GM18867 (cell line): ENCODE results near the gene HAPLN2.
"Not testable (repeated sequence)": the region's sequence is repeated elsewhere in the genome, so short reads cannot be mapped to it uniquely, and the experiment has no call there.

Experiments used
- ATAC-seq: cut with Tn5 transposase; IDR thresholded peaks from one replicate; pipeline ENCODE4 v1.9.1; 2021; ENCODE audit warnings: mild to moderate bottlenecking, moderate library complexity; ENCODE audit not compliant: unreplicated experiment

Gene HAPLN2

DNA sequence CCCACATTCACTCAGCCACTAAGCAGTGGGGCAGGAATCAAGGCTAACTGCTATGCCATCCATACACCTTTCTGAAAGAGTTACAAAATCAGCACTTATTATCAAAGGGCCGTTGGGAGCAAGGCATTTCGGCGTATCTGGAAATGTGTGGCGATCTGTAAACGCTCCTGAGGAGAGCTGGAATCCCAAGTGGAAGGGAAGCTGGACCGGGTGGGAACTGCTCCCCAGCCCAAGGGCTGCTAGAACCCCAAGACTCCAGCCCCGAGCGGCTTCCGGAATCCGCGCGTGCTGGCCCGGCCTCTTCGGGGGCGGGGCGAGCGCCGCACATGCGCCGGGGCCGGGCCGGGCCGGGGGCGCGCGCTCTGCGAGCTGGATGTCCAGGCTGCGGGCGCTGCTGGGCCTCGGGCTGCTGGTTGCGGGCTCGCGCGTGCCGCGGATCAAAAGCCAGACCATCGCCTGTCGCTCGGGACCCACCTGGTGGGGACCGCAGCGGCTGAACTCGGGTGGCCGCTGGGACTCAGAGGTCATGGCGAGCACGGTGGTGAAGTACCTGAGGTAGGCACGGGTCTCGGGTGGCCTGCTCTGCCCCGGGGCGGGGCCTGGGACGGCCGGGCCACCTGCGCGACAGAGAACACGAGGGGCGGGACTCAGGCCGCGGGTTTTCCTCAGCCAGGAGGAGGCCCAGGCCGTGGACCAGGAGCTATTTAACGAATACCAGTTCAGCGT lies 27.6 kb upstream of the HAPLN2 start, which contains the start of gene NAXE:
TSS of gene NAXE (plus strand) at position 345 of the 726 bp plus-strand sequence. CDS start at position 374, 29 bp downstream.
- peak; percentile 88 for ATAC-seq

DNA sequence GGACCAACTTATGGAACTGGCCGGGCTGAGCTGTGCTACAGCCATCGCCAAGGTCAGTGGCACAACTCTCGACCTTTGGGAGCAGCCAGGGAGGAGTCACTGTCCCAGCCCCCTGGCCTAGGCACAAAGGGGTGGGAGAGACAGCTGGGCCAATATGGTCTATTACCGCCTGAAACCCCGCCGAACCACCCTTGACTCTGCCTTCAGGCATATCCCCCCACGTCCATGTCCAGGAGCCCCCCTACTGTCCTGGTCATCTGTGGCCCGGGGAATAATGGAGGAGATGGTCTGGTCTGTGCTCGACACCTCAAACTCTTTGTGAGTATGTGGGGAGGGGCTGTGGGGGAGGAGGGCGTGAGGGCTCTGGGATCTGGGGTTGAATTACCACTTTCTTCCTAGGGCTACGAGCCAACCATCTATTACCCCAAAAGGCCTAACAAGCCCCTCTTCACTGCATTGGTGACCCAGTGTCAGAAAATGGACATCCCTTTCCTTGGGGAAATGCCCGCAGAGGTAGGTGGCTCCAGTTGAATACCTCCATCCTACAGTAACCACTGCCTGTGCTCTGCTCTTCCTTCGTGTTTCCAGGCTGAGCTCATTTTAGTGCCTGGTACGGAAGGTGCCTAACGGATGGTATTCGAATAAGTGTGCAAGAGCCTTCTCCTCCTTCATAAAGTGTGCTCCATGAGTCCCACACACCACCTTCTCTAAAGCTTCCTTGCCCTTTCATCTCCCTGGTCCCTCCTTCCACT lies 26.9 kb upstream of the HAPLN2 start:
- no peak for ATAC-seq

DNA sequence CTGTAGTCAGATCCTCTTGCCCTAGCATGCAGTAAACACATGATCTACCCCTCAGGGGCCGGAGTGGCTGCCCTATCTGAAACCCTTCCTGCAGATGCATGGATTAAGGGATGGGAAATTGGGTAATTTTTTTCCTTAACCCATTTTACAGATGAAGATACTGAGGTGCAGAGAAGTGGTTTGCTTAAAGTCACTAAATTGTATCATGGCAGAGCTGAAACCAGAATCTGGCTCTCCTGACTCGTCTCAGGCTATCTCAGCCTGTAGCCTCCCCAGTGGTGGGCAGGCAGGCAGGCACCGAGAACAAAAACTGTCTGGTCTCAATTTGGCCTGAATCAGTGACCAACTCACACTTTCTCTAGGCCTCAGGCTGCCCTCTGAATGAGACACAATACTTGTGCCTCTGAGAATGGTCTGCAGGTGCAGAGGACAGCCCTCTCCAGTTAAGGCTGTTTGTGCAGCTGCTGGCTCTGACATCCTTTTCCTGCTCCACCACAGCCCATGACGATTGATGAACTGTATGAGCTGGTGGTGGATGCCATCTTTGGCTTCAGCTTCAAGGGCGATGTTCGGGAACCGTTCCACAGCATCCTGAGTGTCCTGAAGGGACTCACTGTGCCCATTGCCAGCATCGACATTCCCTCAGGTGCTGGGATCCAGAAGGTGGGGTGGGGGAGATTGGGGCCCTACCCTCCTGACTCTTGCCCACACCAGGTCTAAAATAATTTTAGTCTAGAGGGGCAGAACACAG lies 26.1 kb upstream of the HAPLN2 start:
- ATAC-seq = no peak

DNA sequence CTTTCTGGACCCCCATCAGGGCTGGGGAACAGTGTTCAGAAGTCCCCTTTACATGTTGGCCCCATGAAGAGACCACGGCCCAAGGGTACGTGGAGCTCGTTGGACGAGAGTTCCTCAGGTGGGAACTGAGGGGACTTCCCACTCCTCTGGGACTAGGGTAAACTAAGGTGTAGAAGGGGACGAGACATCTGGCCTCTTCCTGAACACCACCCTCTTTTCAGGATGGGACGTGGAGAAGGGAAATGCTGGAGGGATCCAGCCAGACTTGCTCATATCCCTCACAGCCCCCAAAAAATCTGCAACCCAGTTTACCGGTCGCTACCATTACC lies 25.6 kb upstream of the HAPLN2 start:
- no peak for ATAC-seq

DNA sequence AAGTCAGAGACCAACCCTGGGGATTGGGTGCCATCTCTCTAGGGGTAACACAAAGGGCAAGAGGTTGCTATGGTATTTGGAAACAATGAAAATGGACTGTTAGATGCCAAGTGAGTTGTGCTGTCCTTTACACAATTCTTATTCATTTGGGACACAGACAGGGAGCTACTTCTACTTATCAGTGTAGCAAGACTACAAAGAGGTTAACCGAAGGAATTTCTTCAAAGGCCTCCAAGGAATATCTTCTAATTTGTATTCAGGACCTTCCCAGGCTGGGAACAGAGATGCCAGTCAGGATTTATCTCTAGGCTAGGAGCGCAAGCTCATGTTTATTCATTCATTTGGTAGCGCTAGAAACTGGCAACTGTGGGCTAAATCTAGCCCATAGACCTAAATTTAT lies 25.0 kb upstream of the HAPLN2 start:
- ATAC-seq = no peak

DNA sequence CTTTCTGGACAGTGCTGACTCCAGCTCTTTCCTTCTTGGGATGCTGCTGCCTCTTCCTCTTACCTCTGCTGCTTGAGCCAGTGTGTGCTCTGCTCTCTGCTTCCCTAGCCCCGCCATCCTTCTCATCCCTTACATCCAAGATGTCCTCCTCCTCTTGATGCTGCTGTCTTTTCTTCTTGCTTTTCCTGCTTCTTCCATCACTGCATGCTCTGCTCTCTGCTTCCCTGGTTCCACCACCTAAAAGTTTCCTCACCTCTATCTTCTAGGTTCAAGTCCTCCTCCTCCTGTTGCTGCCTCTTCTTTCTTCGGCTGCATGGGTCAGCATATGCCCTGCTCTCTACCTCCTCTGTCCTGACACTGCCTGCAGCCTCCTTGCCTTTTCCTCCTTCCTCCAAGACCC lies 24.2 kb upstream of the HAPLN2 start:
- ATAC-seq = no peak

DNA sequence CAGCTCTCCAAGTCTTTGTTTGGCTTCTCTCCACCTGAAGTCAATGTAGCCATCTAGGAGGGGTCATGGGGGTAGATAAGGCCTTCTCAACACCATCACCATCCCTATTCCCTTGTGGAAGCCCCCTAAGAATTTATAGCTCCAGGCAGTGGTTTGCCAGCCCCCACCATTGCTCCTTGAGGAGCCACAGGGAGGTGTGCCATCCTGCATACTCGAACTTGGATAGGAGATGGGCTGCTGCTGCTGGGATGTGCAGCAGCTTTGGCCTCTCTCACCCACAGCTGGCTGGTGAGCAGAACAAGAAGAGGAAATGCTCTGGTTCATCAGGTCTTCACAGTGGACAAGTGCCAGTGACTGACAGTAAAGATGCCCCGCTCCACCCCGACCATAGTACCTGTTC lies 22.8 kb upstream of the HAPLN2 start:
- no peak for ATAC-seq

DNA sequence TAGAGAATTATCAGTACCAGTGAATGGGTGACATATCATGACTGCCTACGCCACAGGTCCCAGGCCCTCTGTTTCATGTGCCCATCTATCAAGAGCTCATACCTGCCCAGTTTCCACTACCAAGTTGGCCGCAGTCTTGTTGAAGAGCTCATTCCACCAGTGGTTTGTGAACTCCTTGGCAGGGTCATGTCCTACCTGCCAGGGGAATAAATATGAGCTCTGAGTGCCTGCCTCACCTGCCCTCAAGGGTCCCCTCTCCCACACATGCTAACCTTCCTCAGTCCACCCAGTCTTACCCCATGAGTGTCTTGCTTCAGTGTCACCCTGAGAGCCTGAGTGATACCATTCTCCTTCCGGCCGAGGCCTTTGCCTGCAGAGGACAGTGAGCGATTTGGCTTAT lies 21.1 kb upstream of the HAPLN2 start:
- no peak for ATAC-seq

DNA sequence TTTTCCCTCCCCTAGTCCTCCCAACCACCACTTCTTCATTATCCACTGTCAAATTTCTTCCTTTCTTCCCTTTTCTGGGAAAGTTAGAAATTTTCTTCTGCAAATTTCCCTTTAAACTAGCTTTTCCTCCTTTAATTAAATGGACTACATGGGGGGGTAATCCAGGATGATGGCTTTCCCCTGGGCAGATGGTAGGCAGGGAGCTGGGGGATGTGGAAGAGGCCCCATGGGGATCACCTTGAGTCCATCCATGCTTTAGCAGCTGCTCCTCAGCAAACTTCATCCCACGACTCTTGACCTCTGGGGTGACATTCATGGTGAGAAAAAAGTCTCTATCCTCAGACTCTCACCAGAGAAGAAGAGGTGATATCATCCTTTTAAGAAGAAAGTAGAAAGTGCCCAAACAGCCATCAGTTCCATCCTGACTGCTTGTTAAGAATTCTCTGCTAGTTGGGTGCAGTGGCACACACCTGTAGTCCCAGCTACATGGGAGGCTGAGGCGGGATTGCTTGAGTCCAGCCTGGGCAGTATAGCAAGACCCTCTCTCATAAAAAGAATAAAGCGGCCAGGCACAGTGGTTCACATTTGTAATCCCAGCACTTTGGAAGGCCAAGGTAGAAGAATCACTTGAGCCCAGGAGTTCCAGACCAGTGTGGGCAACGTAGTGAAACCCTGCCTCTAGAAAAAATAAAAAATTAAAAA lies 20.3 kb upstream of the HAPLN2 start:
- no peak for ATAC-seq

DNA sequence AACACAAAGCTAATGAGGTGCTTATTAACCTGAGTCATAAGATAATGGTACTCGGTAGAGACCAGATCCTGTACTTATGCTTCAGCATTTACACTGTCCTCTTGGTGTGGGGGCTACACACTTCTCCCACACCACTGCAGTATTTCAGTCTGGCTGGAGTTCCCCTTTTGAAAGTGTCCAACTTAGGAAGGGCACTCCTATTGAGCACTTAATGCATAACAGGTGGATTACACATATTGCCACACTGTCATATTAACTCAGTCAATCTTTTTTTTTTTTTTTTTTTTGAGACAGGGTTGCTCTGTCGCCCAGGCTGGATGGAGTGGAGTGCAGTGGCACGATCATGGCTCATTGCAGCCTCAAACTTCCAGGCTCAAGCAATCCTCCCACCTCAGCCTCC lies 19.4 kb upstream of the HAPLN2 start:
- ATAC-seq = no peak

DNA sequence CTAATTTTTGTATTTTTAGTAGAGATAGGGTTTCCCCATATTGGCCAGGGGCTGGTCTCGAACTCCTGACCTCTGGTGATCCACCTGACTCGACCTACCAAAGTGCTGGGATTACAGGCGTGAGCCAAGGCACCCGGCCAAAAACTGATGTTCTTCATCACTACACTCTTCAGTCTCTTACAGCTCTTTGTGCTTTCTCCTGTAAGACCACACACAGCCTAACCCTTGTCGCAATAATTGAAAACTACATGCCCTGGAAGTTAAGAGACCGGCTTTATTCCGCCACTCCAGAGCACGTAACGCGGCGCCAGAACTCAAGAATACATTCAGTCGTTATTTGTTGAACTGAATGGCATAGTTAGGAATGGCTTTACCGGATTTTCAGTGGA lies 18.5 kb upstream of the HAPLN2 start:
- ATAC-seq = no peak

DNA sequence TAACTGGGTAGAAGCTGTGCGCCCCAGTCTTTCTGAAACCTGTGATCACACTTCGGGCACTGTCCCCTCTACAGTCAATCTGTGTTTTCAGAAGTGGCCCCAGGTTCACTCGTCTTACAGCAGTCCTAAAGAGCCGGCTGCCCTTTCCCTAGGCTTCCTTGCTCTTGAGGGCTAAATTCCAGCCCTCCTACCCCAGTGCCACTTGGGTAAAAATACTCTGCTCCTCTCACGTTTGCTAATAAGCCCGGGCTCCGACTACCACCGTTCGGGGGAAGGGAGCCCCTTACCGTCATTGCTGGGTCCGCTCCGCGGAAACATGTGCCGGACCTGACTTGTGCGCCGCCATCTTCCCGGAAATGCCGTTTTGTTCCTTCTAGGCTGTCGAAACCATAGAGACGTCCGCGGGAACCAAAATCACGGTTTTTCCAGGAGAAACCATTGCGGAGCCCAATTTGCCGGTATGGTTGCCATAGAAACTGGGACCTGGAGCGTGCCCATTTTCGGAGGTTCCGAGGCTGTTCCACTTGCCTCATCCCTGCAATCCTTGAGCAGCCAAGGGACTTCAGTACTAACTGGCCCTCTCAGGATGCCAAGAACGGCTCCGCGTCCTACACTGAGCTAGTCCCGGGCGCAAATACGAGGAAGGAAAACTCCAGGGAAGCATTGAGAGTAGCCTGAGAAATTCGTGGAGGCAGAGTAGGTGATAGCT lies 17.9 kb upstream of the HAPLN2 start, which contains the start of gene GPATCH4:
TSS of gene GPATCH4 (minus strand) at position 358 of the 709 bp plus-strand sequence.
- ATAC-seq = peak; percentile 67

DNA sequence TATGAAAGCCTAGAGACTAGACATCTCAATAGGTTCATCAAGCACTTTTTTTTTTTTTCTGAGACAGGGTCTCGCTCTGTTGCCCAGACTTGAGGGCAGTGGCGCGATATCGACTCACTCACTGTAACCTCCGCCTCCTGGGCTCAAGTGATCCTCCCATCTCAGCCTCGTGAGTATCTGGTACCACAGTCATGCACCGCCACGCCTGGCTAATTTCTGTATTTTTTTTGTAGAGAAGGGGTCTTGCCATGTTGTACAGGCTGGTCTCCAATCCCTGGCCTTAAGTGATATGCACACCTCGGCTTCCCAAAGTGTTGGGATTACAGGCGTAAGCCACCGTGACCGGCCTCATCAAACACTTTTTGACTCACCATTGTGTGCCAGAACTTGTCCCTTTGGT lies 17.3 kb upstream of the HAPLN2 start:
- peak; percentile 29 for ATAC-seq

DNA sequence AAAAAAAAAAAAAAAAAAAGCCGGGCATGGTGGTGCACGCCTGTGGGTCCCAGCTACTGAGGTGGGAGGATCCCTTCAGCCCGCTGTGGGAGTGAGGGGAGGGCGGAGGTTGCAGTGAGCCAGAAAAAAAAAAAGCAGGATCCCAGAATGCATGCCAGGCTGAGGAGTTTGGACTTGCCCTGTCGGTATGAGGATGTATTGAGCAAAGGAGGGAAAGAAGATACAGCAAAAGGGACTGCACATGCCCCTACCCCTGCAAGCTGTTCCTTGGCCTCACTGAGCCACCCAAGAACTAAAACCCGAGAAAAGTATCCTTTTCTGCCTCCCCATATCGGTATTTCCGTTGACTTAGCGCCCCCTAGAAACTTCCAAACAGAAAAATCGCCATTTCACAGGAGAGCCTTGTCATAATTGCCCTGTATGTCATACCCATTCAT lies 16.6 kb upstream of the HAPLN2 start:
- no peak for ATAC-seq

DNA sequence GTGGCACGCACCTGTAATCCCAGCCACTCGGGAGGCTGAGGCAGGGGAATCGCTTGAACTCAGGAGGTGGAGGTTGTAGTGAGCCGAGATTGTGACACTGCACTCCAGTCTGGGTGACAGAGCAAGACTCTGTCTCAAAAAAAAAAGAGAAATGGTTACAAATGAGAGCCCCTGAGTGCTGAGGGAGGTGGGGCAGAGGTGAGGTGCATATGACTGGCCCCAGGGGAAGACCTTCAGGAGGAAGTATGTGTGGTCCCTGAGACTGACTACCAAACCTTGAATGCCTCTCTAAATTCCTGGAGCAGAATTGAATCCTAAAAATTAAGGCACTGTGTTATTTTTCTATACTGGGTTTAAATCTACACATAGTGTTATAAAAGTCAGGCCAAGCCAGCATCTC lies 11.9 kb upstream of the HAPLN2 start:
- ATAC-seq = not testable (repeated sequence)

DNA sequence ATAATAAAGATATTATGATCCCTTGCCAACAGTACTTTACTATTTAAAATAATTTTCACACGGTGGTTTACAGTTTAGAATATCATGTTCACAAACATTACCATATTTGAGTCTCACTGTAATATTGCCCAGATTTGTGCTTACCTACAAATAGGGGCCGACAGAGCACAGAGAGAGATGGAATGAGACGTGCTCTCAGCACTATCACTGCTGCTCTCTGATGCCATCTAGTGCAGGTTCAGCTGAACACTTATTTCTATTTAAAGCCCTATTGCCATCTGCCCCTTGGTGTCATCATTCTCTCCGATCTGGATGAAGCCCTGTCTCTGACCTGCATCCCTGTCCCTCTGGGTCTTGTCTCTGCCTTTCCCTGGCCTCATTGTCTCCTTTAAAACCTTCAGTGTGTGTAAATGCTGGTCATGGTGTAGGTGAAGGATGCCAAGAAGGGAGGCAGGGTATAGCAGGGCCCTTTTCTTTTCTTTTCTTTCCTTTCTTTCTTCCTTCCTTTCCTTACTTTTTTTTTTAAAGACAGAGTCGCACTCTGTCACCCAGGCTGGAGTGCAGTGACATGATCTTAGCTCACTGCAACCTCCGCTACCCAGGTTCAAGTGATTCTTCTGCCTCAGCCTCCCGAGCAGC lies 11.1 kb upstream of the HAPLN2 start:
- ATAC-seq = peak; percentile 68

DNA sequence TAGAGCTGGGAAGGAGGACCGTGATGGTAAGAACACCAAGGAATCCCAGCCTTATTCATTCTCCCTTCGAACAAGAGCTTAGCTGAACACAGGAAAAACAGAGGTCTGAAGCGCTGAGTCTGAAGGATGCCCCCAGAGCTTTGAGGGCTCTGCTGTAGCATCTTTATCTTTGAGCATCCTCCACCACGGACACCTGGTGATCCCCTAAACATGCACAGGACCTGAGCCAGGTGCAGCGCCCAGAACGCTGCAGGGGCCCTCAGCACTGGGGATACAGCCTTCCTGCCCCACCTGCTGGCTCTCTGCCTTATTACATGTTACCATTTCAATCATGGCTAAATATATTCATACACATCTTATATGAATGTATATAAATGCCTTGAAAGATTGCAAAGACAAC lies 10.2 kb upstream of the HAPLN2 start:
- ATAC-seq = no peak

DNA sequence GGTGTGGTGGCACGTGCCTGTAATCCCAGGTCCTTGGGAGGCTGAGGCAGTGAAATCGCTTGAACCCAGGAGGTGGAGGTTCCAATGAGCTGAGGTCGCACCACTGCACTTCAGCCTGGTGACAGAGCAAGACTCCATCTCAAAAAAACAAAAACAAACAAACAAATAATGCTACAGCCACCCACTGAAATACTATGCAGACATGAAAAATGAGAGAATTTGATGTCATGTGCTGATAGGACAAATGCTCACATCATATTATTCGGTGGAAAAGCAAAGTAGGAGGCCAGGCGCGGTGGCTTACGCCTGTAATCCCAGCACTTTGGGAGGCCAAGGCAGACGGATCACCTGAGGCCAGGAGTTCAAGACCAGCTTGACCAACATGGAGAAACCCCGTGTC lies 9.1 kb upstream of the HAPLN2 start:
- ATAC-seq = not testable (repeated sequence)

DNA sequence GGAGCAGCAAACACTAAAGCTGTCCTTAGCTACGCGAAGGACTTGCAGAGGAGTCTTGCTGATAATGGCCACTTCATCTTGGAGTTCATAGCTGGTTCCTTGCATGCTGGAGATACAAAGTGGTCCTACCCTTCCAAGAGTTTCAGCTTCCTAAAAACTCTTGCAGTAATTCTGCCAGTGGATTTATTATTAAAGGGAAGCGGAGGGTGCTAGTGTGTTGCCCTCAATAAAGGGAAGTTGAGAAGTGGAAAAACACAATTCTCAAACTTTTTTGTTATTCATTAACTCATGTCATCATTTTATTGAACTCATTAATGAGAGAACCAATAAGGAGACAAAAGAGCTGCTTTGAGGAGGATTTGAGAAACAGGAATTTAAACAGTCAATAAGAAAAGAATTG lies 6.5 kb upstream of the HAPLN2 start:
- ATAC-seq = no peak

DNA sequence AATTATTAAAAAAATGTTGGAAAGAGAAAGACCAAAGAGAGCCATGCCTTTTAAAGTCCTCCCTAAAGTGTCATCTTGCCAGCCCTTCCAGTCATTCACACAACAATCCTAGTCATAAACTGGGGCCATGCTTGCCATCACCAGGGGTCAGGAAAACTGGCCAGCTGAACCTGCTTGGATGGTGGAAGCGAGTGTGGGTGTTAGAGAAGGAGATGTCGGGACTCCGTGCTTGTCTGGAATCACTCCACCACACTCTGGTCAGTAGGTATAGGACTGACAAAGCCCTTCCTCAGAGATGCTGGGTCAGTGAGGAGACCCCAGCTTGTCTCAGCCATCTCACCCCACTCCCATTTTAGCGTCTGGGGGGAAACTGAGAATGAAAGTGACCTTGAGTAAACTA lies 3.3 kb upstream of the HAPLN2 start:
- ATAC-seq = no peak
